NCI-H2227 (cell line): Measurements from ENCODE around the gene CPEB2.
"Not testable (repeated sequence)": the region's sequence is repeated elsewhere in the genome, so short reads cannot be mapped to it uniquely, and the experiment has no call there.

Experiments used
- DNase-seq: peaks from one replicate; lab custom pipeline; 2025; ENCODE audit not compliant: unreplicated experiment; lab: John Stamatoyannopoulos, UW

The CPEB2 gene

DNA sequence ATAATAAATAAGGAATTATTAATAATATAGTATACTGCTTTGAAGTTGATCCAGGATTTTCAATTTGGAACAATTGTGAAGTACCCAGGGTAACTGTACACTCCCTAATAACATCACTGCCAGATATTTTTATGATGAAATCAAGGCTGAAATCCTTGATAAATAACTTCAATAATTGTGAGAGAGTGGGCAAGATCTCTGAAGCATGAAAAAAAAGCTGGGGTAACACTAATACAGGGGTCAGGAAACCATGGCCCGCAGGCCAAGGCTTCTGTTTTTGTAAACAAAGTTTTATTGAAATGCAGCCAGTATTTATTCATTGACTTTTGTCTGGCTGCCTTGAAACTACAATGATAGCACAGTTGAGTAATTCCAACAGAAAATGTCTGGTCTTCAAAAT lies 41.6 kb downstream of the CPEB2 start:
- no peak for DNase-seq

DNA sequence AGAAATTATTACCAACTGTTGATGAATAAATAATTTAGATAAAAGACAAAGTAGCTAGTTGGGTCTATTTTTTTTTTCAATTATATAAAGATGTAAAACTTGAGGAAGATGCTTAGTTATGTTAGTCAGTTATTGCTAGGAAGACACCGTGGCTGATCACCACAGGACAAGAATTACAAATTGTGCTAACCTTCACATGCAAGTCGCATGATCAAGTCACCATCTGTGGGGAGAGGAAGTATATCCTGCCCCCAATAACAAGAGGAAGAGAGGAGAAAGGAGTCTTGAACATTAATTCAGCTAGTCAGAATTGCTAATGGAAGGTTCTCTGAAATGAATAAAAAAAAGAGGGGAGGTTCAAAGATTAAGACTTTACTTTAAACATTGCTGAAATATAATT lies 52.3 kb downstream of the CPEB2 start:
- no peak for DNase-seq

DNA sequence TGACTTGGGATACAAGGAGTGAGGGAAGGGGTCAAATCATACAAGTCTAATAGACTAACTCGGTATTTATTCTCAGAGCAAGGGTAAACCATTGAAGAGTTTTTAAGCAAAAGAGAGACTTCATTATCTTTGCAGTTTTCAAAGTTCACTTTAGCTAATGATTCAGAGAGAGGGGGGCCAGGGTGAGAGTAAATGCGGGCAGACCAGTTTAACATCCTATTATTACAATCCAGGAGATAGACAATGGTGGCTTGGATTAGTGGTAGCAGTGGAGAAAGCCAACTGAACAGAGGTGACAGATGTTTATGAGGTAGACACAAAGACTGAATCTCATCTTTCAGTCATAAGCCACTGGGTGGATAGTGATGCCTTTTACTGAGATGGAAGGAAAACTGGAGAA lies 57.9 kb downstream of the CPEB2 start:
- DNase-seq: no peak

DNA sequence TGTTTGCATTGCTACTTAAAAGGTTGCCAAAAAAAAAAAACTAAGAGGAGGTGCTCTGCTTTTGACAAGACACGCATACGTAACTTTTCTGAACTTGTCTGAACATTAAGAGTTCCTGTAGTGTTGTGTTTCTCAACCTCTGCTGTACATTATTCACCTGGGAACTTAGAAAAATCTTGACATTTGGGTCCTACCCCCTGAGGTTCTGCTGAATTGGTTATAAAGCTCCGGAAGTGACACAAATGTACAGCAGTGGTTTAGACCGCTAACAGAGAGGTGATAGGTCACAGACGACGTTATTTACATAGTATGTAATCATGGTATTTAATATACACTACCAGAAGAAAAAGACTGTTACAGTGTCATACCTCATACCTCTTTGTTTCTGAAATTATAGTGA lies 61.1 kb downstream of the CPEB2 start:
- no peak for DNase-seq

DNA sequence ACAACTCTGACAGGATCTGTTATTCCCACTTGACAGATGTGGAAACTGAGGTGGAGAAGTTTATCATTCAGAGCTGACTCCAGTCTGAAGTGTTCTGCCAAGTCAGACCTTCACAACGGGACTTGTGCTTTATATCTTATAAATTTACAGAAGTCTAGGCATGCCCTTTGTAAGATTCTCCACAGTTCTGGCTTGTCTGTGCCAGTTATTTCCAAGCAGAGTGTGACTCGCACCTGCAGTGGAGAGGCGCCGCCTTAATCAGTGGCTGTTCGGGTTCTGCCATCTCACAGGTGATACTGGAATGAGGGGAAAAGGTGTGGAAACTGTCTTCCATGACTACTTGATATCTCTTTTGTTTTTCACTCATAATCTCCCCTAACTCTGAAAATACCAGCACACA lies 63.2 kb downstream of the CPEB2 start:
- DNase-seq: no peak

DNA sequence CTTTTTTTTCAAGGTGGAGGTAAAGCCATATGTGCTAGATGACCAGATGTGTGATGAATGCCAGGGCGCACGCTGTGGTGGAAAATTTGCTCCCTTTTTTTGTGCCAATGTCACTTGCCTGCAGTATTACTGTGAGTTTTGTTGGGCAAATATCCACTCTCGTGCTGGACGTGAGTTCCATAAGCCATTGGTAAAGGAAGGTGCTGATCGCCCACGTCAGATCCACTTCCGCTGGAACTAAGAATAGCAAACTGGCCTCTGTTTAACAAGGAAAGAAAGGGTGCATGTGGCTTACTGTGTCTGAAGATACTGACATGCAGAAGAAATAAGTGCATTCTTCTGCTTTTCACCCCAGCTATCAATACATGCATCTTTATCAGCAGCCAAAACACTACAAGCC lies 63.9 kb downstream of the CPEB2 start:
- no peak for DNase-seq

DNA sequence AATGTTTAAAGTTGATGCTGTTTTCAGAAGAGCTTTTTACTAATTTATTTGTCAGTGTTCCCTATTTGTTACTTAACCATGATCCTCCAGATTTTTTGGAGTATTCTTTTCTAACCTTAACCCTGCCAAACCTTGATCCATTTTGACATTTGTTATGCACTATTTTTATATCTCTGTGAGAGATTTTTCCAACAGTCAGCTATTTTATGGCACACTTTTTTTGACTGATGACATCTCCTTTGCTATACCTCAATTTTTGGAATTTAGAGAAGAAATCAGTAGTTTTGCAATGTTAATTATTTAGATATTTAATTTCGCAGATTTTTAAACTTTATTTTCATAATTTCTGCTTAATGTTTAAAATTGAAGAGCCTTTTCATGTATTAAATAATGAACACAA lies 66.0 kb downstream of the CPEB2 start:
- DNase-seq: no peak

DNA sequence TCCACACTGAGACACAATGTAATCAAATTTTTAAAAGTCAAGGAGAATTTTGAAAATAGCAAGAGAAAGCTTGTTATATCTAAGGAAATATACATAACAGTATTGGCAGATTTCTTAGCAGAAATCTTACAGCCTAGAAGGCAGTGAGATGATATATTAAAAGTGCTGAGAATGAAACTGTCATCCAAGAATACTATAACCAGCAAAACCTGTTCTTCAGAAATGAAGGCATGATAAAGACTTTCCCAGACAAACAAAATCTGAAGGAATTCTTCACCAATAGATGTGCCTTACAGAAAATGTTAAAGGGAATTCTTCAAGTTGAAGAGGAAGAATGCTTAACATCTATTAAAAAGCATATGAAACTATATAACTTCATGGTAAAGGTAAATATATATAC lies 73.6 kb downstream of the CPEB2 start:
- no peak for DNase-seq

DNA sequence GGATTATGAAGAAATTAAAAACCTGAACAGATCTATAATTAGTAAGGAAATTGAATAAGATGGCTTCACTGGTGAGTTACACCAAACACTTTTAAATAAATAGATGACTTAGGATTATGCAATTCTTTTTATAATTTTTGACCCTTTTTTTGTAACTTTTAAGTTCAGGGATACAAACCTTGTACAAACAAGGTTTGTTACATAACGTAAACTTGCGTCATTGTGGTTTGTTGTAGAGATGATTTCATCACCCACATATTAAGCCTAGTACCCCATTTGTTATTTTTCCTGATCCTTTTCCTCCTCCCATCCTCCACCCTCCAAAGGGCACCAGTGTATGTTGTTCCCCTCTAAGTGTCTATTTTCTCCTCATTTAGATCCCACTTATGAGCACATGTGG lies 75.7 kb downstream of the CPEB2 start:
- DNase-seq: no peak

DNA sequence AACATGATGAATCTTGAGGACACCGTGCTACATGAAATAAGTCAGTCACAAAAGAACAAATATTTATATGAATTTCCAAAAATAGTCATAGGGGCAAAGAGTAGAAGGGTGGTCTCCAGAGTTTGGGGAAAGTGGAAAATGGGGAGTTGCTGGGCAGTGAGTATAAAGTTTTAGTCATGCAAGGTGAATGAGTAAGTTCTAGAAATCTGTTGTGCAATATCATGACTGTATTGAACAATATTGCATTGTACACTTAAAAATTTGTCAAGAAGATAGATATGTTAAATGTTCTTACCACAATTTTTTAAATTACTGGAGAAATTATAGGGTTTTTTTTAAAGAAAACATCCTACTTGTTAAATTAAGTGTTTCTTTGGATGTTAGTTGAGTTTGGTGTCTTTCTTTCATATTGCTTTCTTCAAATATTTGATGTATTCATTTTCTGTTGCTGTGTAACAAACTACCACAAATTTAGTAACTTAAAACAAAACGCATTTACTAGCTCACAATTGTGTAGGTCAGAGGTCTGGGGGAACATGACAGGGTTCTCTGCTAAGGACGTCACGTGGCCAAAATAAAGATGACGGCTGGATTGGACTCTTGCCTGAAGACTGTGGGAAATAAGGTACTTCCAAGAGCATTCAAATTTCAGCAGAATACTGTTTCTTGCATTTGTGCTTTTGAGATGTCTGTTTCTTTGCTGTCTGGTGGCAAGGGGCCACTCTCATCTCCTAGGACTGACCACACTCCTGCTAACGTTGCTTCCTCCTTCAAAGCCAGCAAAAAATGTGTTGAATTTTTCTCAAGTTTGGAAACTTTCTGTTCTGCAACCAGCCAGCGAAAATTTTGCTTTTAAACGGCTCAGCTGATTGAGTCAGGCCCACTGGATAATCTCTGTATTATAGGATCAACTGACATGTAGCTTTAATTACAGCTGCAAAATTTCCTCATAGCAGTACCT lies 76.7 kb downstream of the CPEB2 start:
- no peak for DNase-seq

DNA sequence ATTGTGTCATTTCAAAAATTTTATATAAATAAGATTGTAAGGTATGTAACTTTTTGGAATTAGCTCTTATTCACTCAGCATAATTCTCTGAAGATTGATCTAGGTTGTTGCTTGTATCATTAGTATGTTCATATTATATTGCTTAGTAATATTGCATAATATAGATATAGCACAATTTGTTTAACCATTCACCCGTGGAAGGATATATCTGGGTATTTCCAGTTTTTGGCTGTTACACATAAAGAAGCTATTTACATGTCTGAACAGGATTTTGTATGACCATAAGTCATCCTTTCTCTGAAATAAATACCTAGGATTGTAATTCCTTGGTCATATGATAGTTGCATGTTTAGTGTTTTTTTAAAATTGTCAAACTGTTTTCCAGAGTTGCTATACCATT lies 82.5 kb downstream of the CPEB2 start:
- DNase-seq: no peak

DNA sequence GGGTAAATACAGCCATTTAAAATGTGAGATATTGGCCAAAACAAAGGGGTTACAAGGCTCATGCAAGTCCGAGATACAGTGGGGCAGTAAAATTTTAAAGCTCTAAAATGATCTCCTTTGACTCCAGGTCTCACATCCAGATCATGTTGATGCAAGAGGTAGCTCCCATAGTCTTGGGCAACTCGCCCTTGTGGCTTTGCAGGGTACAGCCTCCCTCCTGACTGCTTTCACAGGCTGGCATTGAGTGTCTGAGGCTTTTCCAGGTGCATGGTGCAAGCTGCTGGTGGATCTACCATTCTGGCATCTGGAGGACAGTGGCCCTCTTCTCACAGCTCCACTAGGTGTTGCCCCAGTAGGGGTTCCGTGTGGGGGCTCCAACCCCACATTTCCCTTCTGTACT lies 83.5 kb downstream of the CPEB2 start:
- DNase-seq: not testable (repeated sequence)

DNA sequence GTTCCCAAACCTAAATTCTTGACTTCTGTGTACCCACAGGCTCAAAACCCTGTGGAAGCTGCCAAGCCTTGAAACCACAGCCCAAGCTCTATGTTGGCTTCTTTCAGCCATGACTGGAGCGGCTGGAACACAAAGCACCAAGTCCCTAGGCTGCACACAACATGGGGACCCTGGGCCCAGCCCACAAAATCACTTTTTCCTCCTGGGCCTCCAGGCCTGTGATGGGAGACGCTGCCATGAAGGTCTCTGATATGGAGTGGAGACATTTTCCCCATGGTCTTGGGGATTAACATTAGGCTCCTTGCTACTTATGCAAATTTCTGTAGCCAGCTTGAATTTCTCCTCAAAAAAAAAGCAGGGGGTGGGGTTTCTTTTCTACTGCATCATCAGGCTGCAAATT lies 84.0 kb downstream of the CPEB2 start:
- not testable (repeated sequence) for DNase-seq

DNA sequence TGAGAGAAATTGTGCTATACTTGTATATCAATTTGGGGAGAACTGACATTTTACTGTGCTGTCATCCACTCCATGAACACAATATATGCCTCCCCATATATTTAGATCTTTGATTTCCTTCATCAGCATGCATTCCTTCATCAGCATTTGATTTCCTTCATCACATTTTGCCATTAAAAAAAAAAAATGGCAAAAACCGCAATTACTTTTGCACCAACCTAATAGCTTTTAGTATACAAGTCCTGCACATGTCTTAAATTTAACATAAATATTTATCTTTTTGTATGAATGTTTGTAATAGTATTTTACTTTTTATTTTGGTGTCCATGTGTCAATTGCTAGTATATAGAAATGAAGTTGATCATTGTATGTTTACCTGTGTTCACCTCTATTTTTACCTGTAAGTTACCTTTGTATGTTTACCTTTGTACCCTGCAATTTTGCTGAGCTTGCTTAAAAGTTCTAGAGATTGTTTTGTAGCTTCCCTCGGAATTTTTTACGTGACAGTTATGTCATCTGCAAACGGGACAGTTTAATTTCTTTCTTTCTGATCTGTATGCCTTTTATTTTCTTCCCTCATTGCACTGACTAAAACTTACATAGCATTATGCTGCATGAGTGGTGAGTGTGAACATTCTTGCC lies 86.2 kb downstream of the CPEB2 start:
- DNase-seq: no peak

DNA sequence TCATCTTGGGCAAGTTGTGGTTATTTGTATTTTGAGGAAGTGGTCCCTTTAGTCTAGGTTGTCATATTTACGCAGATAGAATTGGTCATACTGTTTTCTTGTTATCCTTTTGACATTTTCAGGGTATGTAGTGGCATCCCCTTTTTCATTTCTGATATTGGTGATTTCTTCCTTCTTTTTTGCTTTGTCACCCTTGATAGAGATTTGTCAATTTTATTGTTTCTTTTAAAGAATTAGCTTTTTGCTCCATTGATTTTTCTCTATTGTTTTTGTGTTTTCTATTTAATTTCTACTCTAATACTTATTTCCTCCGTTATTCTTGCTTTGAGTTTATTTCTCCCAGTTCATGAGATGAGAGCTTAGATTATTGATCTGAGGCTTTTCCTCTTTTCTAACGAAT lies 87.7 kb downstream of the CPEB2 start:
- DNase-seq: no peak

DNA sequence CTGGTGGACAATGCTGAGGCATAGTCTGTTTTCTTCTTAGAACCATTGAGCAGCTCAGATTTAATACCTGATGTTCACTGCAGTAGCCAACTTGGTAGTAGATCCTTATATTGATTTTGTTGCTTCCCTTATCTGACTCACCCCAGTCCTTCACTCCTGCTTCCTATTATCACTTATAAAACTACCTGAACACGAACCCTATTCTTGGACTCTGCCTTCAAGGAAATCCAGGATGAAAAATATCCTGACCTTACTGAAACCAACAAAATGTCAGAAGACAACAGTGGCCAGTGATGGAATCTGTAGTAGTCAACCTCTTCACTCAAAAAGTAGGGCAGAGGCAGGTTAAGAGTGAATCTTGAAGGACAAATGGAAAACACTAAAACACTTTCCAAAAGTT lies 98.1 kb downstream of the CPEB2 start:
- DNase-seq: no peak

DNA sequence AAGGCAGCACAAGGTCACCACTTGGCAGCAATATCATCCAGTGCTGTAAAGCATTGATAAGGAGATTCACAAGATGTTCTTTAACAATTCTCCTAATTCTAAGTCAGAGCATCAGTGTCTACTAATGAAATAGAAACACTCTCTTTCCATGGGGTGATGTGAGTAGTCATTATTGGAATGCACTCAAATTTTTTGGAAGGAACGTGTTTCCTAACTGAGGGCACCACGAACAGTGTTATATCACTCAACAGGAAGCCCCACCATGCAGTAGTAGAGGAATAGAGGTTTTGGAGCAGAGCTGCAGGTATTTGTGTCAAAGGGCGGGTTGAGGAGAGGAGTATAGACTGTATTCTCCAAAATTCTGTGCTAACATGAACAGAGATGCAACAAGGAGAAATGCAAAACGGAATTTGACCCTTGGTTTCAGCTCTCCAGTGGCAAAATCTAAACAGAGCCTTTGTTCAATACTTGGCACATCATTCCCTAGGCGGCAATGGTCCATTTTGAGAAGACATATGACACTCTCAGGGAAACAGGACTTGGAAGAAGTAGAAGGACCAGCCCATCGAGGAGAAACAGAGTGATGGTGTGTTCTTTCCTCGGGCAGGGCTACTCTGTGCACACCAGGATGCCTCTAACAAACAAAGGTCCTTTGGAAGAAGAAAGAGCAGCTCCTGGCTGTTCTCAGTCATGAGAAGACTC lies 98.9 kb downstream of the CPEB2 start:
- DNase-seq: no peak

DNA sequence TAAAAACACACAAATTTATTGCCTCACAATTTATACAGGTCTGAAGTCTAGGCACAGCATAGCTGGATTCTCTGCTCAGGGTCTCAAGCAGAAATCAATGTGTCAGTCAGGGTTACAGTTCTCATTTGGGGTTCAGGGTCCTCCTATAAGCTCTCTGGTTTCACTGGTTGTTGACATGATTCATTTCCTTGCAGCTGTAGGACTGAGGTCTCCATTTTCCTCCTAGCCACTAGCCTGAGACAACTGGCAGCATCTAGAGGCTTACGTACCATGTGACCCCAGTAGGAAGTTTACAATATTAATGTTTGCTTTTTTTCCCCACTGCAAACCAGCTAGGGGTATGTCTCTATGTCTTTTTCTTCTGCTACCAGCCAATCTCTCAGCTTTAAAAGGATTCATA lies 102.5 kb downstream of the CPEB2 start:
- DNase-seq: no peak

DNA sequence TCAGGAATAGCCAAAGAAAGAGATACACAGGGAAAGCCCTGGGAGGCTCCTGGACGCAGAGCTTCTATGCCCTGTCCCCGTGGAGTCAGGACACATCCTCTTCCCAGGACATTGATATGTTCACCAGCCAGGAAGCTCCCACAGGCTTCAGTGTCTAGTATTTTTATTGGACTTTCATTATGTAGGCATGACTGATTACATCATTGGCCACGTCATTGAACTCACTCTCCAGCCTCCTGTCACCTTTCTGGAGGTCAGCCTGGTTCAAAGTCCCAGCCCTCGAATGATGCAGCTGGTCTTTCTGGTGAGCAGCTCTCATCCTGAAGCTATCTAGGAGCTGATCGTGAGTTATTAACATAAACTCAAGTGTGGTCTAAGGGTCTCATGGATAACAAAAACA lies 104.1 kb downstream of the CPEB2 start:
- no peak for DNase-seq

DNA sequence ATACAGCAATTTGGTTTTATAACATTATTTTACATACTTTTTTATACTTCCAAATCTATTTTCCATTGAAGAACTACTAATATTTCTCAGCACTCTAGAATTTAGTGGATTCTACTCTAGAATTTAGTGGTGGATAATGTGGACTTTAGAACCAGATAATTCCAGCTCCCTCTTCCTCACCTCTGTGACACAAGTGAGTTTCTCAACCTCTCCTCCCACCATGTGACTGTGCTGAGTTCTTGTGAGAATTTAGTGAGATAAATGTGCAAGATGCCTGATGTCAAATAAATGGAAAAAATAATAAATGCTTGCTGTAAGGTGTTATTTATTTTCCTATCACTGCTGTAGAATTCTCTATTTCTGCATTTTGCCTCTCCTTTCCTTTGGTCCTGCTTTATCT lies 107.3 kb downstream of the CPEB2 start:
- DNase-seq: no peak

DNA sequence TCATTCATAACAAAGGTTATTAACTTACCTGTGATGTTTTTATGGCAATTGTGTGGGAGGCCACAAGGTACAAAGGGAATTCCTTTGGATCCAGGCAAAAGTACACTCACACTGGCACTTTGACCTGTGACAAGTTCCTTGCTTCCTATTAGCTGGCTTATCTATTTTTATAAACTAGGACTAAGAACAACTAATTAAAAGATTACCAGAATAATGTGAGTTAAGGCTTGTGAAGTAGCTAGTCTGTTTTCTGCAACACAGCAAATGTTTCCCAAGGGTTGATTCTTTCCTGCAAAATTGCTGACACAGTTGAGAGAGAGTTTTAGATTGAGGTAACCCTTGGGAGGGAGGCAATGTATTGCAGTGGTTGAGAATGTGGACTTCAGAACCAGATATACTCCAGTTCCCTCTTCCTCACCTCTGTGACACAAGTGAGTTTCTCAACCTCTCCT lies 107.9 kb downstream of the CPEB2 start:
- no peak for DNase-seq

DNA sequence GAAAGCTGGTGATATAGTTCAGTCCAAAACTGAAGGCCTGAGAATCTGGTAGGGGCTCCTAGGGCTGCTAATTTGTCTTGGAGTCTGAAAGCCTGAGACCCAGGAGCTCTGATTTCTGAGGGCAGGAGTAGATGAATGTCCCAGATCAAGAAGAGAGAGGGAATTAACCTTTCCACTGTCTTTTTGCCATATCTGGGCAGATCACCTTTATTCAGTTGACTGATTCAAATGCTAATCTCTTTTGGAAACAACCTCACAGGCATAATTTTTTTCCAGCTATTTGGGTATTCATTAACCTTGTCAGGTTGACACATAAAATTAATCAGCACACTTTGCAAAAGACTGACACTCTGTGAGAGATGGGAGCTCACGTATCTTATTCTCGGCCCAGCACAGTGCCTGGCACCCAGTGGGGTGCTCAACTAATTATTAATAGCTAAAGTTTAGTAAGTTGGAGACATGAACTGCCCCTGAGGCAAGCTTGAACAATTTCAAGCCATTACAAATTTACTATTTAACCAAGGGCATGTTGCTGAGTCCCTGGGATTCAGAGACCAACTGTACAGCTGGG lies 114.3 kb downstream of the CPEB2 start:
- DNase-seq: no peak
